ENCODE measurements around the gene C4B. TPM values are rescaled to one million over a fixed set of nuclear protein-coding genes. Genes with fewer than 3 reads are reported as not detected.

Gene C4B
- total and polyA plus RNA-seq, 2 donors (not counting 1 experiment from before 2014, with no cell fraction given): 16.2 to 19.0 TPM

Other genes with a start within 250 kb of the C4B start
- under 0.01 and 0.66 TPM in 2 replicates for gene VWA7, start 237.5 kb upstream of the C4B start, total RNA-seq
- gene VWA7, start 237.5 kb upstream of the C4B start, polyA plus RNA-seq: 0.16 and 0.60 TPM in 2 replicates
- 29.8 and 53.5 TPM in 2 replicates for gene VARS1, start 219.0 kb upstream of the C4B start, total RNA-seq
- 16.0 and 31.0 TPM in 2 replicates for gene VARS1, start 219.0 kb upstream of the C4B start, polyA plus RNA-seq
- 23.1 and 24.3 TPM in 2 replicates for gene LSM2, start 207.8 kb upstream of the C4B start, total RNA-seq
- gene LSM2, start 207.8 kb upstream of the C4B start, polyA plus RNA-seq: 34.7 and 68.1 TPM in 2 replicates
- gene HSPA1L, start 199.5 kb upstream of the C4B start, total RNA-seq: 2.1 and 3.1 TPM in 2 replicates
- 0.74 and 0.75 TPM in 2 replicates for gene HSPA1L, start 199.5 kb upstream of the C4B start, polyA plus RNA-seq
- 70.0 and 111 TPM in 2 replicates for gene HSPA1A, start 199.3 kb upstream of the C4B start, total RNA-seq
- gene HSPA1A, start 199.3 kb upstream of the C4B start, polyA plus RNA-seq: 61.2 and 66.3 TPM in 2 replicates
- 115 and 152 TPM in 2 replicates for gene HSPA1B, start 187.1 kb upstream of the C4B start, total RNA-seq
- gene HSPA1B, start 187.1 kb upstream of the C4B start, polyA plus RNA-seq: 35.5 and 60.2 TPM in 2 replicates
- gene NEU1, start 152.0 kb upstream of the C4B start, total RNA-seq: 100 and 109 TPM in 2 replicates
- 51.2 and 66.4 TPM in 2 replicates for gene NEU1, start 152.0 kb upstream of the C4B start, polyA plus RNA-seq
- not detected in 2 replicates for gene SLC44A4, start 135.8 kb upstream of the C4B start, total RNA-seq
- 0.02 TPM in 1 of 2 replicates, not detected in the other for gene SLC44A4, start 135.8 kb upstream of the C4B start, polyA plus RNA-seq
- 60.1 and 63.7 TPM in 2 replicates for gene EHMT2, start 117.1 kb upstream of the C4B start, total RNA-seq
- 22.0 and 37.3 TPM in 2 replicates for gene EHMT2, start 117.1 kb upstream of the C4B start, polyA plus RNA-seq
- gene ZBTB12, start 112.7 kb upstream of the C4B start, total RNA-seq: 9.5 and 13.2 TPM in 2 replicates
- 1.2 and 1.6 TPM in 2 replicates for gene ZBTB12, start 112.7 kb upstream of the C4B start, polyA plus RNA-seq
- gene C2, start 87.1 kb upstream of the C4B start, total RNA-seq: 16.8 and 27.2 TPM in 2 replicates
- gene C2, start 87.1 kb upstream of the C4B start, polyA plus RNA-seq: 2.1 and 7.6 TPM in 2 replicates
- 62.9 and 87.1 TPM in 2 replicates for gene CFB, start 68.7 kb upstream of the C4B start, total RNA-seq
- 21.7 and 22.9 TPM in 2 replicates for gene CFB, start 68.7 kb upstream of the C4B start, polyA plus RNA-seq
- 85.5 and 111 TPM in 2 replicates for gene NELFE, start 55.8 kb upstream of the C4B start, total RNA-seq
- gene NELFE, start 55.8 kb upstream of the C4B start, polyA plus RNA-seq: 81.7 and 119 TPM in 2 replicates
- 56.2 and 58.0 TPM in 2 replicates for gene SKIC2, start 55.6 kb upstream of the C4B start, total RNA-seq
- gene SKIC2, start 55.6 kb upstream of the C4B start, polyA plus RNA-seq: 21.6 and 29.9 TPM in 2 replicates
- gene DXO, start 42.7 kb upstream of the C4B start, total RNA-seq: 11.6 and 14.0 TPM in 2 replicates
- 9.1 and 11.8 TPM in 2 replicates for gene DXO, start 42.7 kb upstream of the C4B start, polyA plus RNA-seq
- gene C4A, start 32.7 kb upstream of the C4B start, total RNA-seq: 21.1 and 46.0 TPM in 2 replicates
- 5.7 and 25.2 TPM in 2 replicates for gene C4A, start 32.7 kb upstream of the C4B start, polyA plus RNA-seq
- gene CYP21A2, start 23.6 kb downstream of the C4B start, total RNA-seq: not detected in 2 replicates
- gene CYP21A2, start 23.6 kb downstream of the C4B start, polyA plus RNA-seq: not detected in 2 replicates
- 63.9 and 113 TPM in 2 replicates for gene TNXB, start 94.5 kb downstream of the C4B start, total RNA-seq
- gene TNXB, start 94.5 kb downstream of the C4B start, polyA plus RNA-seq: 8.1 and 13.0 TPM in 2 replicates
- 8.0 and 15.7 TPM in 2 replicates for gene ATF6B, start 113.5 kb downstream of the C4B start, total RNA-seq
- gene ATF6B, start 113.5 kb downstream of the C4B start, polyA plus RNA-seq: 35.5 and 36.2 TPM in 2 replicates
- 7.4 and 7.6 TPM in 2 replicates for gene FKBPL, start 115.5 kb downstream of the C4B start, total RNA-seq
- 2.4 and 3.5 TPM in 2 replicates for gene FKBPL, start 115.5 kb downstream of the C4B start, polyA plus RNA-seq
- 0.26 and 0.33 TPM in 2 replicates for gene PRRT1, start 137.1 kb downstream of the C4B start, total RNA-seq
- gene PRRT1, start 137.1 kb downstream of the C4B start, polyA plus RNA-seq: 0.61 and 0.73 TPM in 2 replicates
- 15.9 and 37.3 TPM in 2 replicates for gene PPT2, start 139.3 kb downstream of the C4B start, total RNA-seq
- gene PPT2, start 139.3 kb downstream of the C4B start, polyA plus RNA-seq: 13.7 and 21.6 TPM in 2 replicates
- gene EGFL8, start 149.8 kb downstream of the C4B start, total RNA-seq: 0.99 and 1.0 TPM in 2 replicates
- gene EGFL8, start 149.8 kb downstream of the C4B start, polyA plus RNA-seq: 0.77 and 2.3 TPM in 2 replicates
- gene AGPAT1, start 161.3 kb downstream of the C4B start, total RNA-seq: 15.9 and 22.1 TPM in 2 replicates
- 79.0 and 92.1 TPM in 2 replicates for gene AGPAT1, start 161.3 kb downstream of the C4B start, polyA plus RNA-seq
- 22.1 and 23.9 TPM in 2 replicates for gene RNF5, start 163.6 kb downstream of the C4B start, total RNA-seq
- 54.5 and 63.4 TPM in 2 replicates for gene RNF5, start 163.6 kb downstream of the C4B start, polyA plus RNA-seq
- 0.26 and 0.50 TPM in 2 replicates for gene AGER, start 169.5 kb downstream of the C4B start, total RNA-seq
- 0.78 and 0.99 TPM in 2 replicates for gene AGER, start 169.5 kb downstream of the C4B start, polyA plus RNA-seq
- 23.6 and 35.0 TPM in 2 replicates for gene PBX2, start 175.4 kb downstream of the C4B start, total RNA-seq
- gene PBX2, start 175.4 kb downstream of the C4B start, polyA plus RNA-seq: 39.4 and 41.8 TPM in 2 replicates
- 1.3 and 2.3 TPM in 2 replicates for gene GPSM3, start 177.8 kb downstream of the C4B start, total RNA-seq
- gene GPSM3, start 177.8 kb downstream of the C4B start, polyA plus RNA-seq: 3.9 and 7.0 TPM in 2 replicates
- gene NOTCH4, start 209.3 kb downstream of the C4B start, total RNA-seq: 0.77 and 0.99 TPM in 2 replicates
- gene NOTCH4, start 209.3 kb downstream of the C4B start, polyA plus RNA-seq: 0.42 and 0.66 TPM in 2 replicates

All from fibroblast of lung (primary cell).